DND-41 (cell line): ENCODE results near the gene RPRM.

Experiments used
- ATAC-seq: fragments of 200-7000 bp; cut with Tn5 transposase; 3 replicates; pipeline ENCODE4 v1.9.1; 2021; ENCODE audit warnings: low read depth; ENCODE audit not compliant: insufficient read depth
- DNase-seq: peaks from one replicate; pipeline ENCODE4 v3.0.0-alpha.2; 2020
- H2AFZ ChIP-seq: 2 replicates; pipeline ENCODE4 v1.6.0; 2012; ENCODE audit warnings: low read depth, low read length
- H3K27ac ChIP-seq: 2 replicates; pipeline ENCODE4 v1.5.1; 2012; ENCODE audit warnings: low read length, inconsistent platforms
- H3K27me3 ChIP-seq: fragments of 200-600 bp; sonication (generic); 2 replicates; pipeline ENCODE4 v1.6.0; 2012; ENCODE audit warnings: low read length, mild to moderate bottlenecking, inconsistent platforms; ENCODE audit not compliant: insufficient read depth, poor library complexity
- H3K36me3 ChIP-seq: 2 replicates; pipeline ENCODE4 v1.5.1; 2012; ENCODE audit warnings: low read length, inconsistent platforms; ENCODE audit not compliant: insufficient read depth
- H3K4me1 ChIP-seq: 2 replicates; pipeline ENCODE4 v1.5.1; 2012; ENCODE audit warnings: mild to moderate bottlenecking, low read length; ENCODE audit not compliant: insufficient read depth
- H3K4me2 ChIP-seq: 2 replicates; pipeline ENCODE4 v1.6.0; 2012; ENCODE audit warnings: mild to moderate bottlenecking, moderate library complexity, low read length, inconsistent platforms; ENCODE audit not compliant: insufficient read depth
- H3K4me3 ChIP-seq, 2 experiments: fragments of 200-600 bp in 1 of 2; shearing (Covaris generic) in 1 of 2; 2 replicates each; pipeline ENCODE4 v1.5.1; 2012 to 2016; ENCODE audit warnings: inconsistent platforms in 2 of 2, low read length in 2 of 2, mild to moderate bottlenecking in 2 of 2, low read depth in 1 of 2, moderate library complexity in 1 of 2
- H3K79me2 ChIP-seq: 2 replicates; pipeline ENCODE4 v1.6.0; 2012; ENCODE audit warnings: low read length, inconsistent platforms; ENCODE audit not compliant: insufficient read depth
- H3K9ac ChIP-seq: 2 replicates; pipeline ENCODE4 v1.6.0; 2012; ENCODE audit warnings: low read depth, mild to moderate bottlenecking, inconsistent platforms, low read length, moderate library complexity
- H3K9me3 ChIP-seq: 2 replicates; pipeline ENCODE4 v1.5.1; 2012; ENCODE audit warnings: low read length, moderate library complexity, mild to moderate bottlenecking, inconsistent platforms; ENCODE audit not compliant: insufficient read depth, severe bottlenecking
- H4K20me1 ChIP-seq: 2 replicates; pipeline ENCODE4 v1.6.0; 2012; ENCODE audit warnings: low read length; ENCODE audit not compliant: insufficient read depth
- EZH2 ChIP-seq: IDR thresholded peaks from 3 replicates; pipeline ENCODE4 v1.6.1; 2012; ENCODE audit warnings: borderline replicate concordance, low read depth, mild to moderate bottlenecking, moderate library complexity, low read length, inconsistent platforms; ENCODE audit not compliant: severe bottlenecking
- TF ChIP-seq, protein P1 (sequence below): IDR thresholded peaks from 2 replicates; pipeline ENCODE4 v1.5.1; 2012; ENCODE audit warnings: borderline replicate concordance, low read length, moderate library complexity, mild to moderate bottlenecking; ENCODE audit not compliant: poor library complexity, severe bottlenecking; ENCODE audit errors: extremely low read depth

The RPRM gene

DNA sequence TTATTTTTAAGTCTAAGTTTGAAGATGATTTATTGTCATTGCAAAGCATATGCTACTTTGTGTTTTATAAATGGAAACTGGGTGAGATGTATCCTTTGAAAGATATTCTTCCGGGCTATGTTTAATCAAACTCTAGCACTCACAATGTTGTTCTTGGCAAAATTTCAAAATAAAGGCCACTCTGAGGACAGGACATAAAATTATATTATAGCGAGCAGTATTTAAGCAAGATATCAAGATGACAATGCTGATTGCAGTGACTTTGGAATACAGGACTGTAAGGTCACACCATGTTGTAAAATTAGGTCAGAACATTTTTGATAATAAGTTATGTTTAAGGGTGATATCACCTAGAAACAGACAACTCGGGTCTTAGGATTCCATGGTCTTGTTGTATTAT is 14.2 kb downstream of the RPRM start:
- H3K36me3 ChIP-seq: no peaks in the 10 kb centered on the region
- no peak overlapping the region for H3K4me3 ChIP-seq
- no peaks in the 10 kb centered on the region for H3K79me2 ChIP-seq
- no peak for ATAC-seq
- H3K9ac ChIP-seq: no peak overlapping the region
- H3K4me2 ChIP-seq: no peak overlapping the region
- no peaks in the 10 kb centered on the region for H3K9me3 ChIP-seq
- no peak overlapping the region for H2AFZ ChIP-seq
- no peak overlapping the region for H3K27ac ChIP-seq
- no peak for DNase-seq
- H3K27me3 ChIP-seq: no peaks in the 10 kb centered on the region
- H4K20me1 ChIP-seq: no peaks in the 10 kb centered on the region
- H3K4me1 ChIP-seq: no peaks in the 10 kb centered on the region
- TF ChIP-seq, protein P1, sequence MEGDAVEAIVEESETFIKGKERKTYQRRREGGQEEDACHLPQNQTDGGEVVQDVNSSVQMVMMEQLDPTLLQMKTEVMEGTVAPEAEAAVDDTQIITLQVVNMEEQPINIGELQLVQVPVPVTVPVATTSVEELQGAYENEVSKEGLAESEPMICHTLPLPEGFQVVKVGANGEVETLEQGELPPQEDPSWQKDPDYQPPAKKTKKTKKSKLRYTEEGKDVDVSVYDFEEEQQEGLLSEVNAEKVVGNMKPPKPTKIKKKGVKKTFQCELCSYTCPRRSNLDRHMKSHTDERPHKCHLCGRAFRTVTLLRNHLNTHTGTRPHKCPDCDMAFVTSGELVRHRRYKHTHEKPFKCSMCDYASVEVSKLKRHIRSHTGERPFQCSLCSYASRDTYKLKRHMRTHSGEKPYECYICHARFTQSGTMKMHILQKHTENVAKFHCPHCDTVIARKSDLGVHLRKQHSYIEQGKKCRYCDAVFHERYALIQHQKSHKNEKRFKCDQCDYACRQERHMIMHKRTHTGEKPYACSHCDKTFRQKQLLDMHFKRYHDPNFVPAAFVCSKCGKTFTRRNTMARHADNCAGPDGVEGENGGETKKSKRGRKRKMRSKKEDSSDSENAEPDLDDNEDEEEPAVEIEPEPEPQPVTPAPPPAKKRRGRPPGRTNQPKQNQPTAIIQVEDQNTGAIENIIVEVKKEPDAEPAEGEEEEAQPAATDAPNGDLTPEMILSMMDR: no peak
- no peak for TF ChIP-seq EZH2

DNA sequence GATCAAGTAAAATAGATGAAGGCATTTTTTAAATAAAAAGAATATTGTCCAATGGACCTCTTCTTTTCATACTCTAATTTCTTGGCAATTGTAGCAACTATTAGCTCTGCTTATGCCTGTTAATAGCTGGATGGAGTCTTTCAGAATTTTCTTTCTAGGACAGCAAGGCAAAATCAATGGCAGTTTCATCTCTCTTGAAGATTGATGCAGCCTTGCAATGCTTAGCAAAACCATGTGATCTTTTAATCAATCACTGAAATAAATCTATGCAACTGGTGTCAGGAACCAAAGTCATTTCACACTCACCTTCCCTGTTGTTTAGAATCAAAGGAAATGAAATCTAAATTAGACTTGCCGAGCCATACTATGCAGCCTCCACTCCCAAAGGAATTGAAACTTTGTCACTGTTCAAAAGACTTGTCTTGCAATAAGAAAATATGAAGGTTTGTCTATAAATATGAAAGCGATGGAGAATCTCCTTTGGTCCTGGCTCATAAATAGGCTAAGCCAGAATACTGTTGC is 16.2 kb downstream of the RPRM start:
- Histone ChIP-seq H3K4me1 (no peaks in the 10 kb centered on the region), H3K27ac (no peak overlapping the region), H2AFZ (no peak overlapping the region), H3K4me3 (no peak overlapping the region), H3K36me3 (no peaks in the 10 kb centered on the region), H4K20me1 (no peaks in the 10 kb centered on the region), H3K27me3 (no peaks in the 10 kb centered on the region), H3K9ac (no peak overlapping the region), H3K79me2 (no peaks in the 10 kb centered on the region), H3K4me2 (no peak overlapping the region), H3K9me3 (no peaks in the 10 kb centered on the region)
- DNase-seq (no peak), ATAC-seq (no peak)
- no peak for TF ChIP-seq EZH2
- TF ChIP-seq, protein P1: no peak

DNA sequence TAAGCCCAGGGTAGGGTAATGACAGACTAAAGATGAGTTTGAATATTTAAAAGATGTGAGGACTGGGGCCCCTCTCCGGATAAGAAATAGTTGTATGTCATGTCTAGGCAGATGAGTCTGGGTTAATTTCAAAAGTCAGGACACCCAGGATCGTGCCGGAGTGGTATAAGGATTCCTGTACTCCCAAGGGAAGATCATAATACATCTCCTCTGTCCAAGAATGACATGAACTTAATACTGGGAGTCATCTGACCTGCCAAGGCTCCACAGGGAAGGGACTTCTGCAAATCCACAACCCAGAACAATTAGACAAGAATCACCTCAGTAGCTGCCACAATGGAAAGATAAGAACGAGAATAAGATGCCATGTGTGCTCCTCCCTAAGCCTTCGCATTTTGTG is 17.1 kb downstream of the RPRM start:
- DNase-seq (no peak), ATAC-seq (no peak)
- no peak overlapping the region for H3K27ac ChIP-seq
- no peaks in the 10 kb centered on the region for H3K79me2 ChIP-seq
- H3K4me2 ChIP-seq: no peak overlapping the region
- no peaks in the 10 kb centered on the region for H3K4me1 ChIP-seq
- H3K36me3 ChIP-seq: no peaks in the 10 kb centered on the region
- no peak overlapping the region for H3K4me3 ChIP-seq
- H3K9ac ChIP-seq: no peak overlapping the region
- H4K20me1 ChIP-seq: no peaks in the 10 kb centered on the region
- no peaks in the 10 kb centered on the region for H3K27me3 ChIP-seq
- H3K9me3 ChIP-seq: no peaks in the 10 kb centered on the region
- TF ChIP-seq, protein P1: no peak
- TF ChIP-seq EZH2: no peak
- no peak overlapping the region for H2AFZ ChIP-seq

DNA sequence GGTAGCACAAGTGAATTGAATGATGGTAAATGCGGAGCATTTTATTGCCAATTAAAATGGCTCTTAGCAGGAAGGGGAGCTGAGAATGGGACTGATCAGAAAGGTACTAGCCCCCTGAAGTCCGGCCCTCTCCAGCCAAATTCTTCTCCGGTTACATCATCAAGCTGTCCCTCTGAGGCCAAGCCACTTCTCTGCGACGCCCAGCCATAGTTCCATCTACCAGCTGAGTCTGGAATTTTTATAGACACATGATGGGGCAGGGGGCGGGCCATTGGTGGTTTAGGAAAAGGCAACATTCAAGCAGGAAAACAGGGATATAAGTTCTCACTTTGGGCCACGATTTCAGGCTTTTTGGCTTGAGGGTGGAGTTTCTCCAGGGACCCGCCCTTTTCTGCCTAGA is 22.7 kb downstream of the RPRM start:
- ATAC-seq: no peak
- no peak overlapping the region for H2AFZ ChIP-seq
- no peaks in the 10 kb centered on the region for H3K36me3 ChIP-seq
- H4K20me1 ChIP-seq: no peaks in the 10 kb centered on the region
- H3K9me3 ChIP-seq: no peaks in the 10 kb centered on the region
- H3K27ac ChIP-seq: no peak overlapping the region
- no peak overlapping the region for H3K4me2 ChIP-seq
- no peak overlapping the region for H3K9ac ChIP-seq
- TF ChIP-seq EZH2: no peak
- TF ChIP-seq, protein P1: no peak
- no peaks in the 10 kb centered on the region for H3K79me2 ChIP-seq
- no peaks in the 10 kb centered on the region for H3K27me3 ChIP-seq
- no peak overlapping the region for H3K4me3 ChIP-seq
- no peaks in the 10 kb centered on the region for H3K4me1 ChIP-seq
- no peak for DNase-seq
